Upper lobe of right lung (tissue), 1 donor: ENCODE results near the gene RTP2. TPM values are rescaled to one million over a fixed set of nuclear protein-coding genes. Genes with fewer than 3 reads are reported as not detected.
A peak's percentile ranks its signal among the peaks of the same experiment; 100 is the strongest.

Source experiments
- ATAC-seq: fragments of 200-7000 bp; cut with Tn5 transposase; one replicate; pipeline ENCODE4 v1.9.1; 2020; ENCODE audit warnings: mild to moderate bottlenecking, moderate library complexity
- DNase-seq: peaks from one replicate; pipeline ENCODE4 v3.0.0-alpha.2; 2020
- H3K27ac ChIP-seq: fragments of 200-600 bp; one replicate; pipeline ENCODE4 v1.8.0; 2022
- H3K27me3 ChIP-seq: fragments of 200-600 bp; one replicate; pipeline ENCODE4 v1.8.0; 2022; ENCODE audit warnings: mild to moderate bottlenecking
- H3K36me3 ChIP-seq: fragments of 200-600 bp; one replicate; pipeline ENCODE4 v1.8.0; 2022
- H3K4me1 ChIP-seq: fragments of 200-600 bp; one replicate; pipeline ENCODE4 v1.8.0; 2022
- H3K4me3 ChIP-seq: fragments of 200-600 bp; one replicate; pipeline ENCODE4 v1.8.0; 2022; ENCODE audit warnings: mild to moderate bottlenecking
- H3K9me3 ChIP-seq: fragments of 200-600 bp; one replicate; pipeline ENCODE4 v1.8.0; 2022
- intact Hi-C: fragments of 100-400 bp; cut with DNase I; formaldehyde crosslinking; loops from one replicate; pipeline ENCODE4 v1.11.0; 2022
- total RNA-seq: library from RNA; stranded (reverse); fragmentation: NEBNext Ultra II Directional; extraction: Animal tissue kit (Norgen Biotek cat#: 25700); gene quantifications from one replicate; pipeline ENCODE4 v1.2.1, GENCODE V29; 2021
- TF ChIP-seq, protein P1 (sequence below): fragments of 200-600 bp; IDR thresholded peaks from one replicate; pipeline ENCODE4 v1.8.0; 2022; ENCODE audit warnings: antibody characterized with exemption
- donor health status: DM: no; HTN: yes; CAD: no; lungs with severe emphysema.

RTP2 gene
- total RNA-seq, 1 donor from 2014 or later: not detected

DNA sequence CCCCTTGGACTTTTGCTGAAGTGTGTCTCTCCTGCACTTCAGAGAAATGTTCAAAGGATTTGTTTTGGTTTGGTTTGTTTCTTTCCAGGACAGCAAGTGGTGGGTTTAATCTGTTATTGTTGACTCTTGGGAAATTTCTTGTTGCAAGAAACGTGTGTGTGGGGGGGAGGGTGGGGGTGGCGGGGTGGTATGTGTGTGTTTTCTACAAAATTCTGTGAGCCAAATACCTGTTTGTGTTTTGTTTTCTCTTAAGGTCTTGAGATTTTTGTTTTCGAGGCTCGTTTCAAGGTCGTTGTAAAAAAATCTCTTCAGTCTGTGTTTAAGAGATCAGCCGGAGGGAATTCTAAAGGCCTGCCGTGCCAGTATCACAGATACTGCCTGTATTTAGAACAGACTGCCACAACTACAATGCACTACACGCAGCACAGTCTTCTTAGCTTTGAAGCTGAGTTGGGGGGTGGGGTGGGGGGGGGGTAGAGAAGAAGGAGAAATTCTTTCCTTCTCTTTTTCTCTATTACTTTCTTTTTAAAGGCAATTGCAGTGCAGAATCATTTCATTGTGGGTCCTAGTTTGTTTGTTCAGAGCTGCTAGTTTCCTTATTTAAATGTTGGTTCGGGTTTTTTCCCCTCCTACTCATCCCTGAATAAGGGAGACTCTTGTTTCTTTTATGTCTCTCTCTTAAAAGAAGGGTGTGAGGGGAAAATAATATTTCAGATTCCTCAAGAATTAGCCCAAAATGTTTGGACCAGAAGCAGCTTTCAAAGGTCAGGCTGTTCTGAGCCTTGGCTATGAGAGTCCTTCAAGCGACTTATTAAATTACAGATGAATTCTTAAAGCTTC, 44.3 kb upstream of the RTP2 start:
- no peaks in the 10 kb centered on the region for H3K36me3 ChIP-seq
- DNase-seq (no peak), ATAC-seq (no peak)
- peaks cover 42% of the 10 kb centered on the region for H3K4me1 ChIP-seq
- H3K4me3 ChIP-seq: peak overlapping the region; percentile 74
- intact Hi-C loops: no loop called here
- no peaks in the 10 kb centered on the region for H3K9me3 ChIP-seq
- H3K27ac ChIP-seq: peak overlapping the region; percentile 100
- TF ChIP-seq, protein P1, sequence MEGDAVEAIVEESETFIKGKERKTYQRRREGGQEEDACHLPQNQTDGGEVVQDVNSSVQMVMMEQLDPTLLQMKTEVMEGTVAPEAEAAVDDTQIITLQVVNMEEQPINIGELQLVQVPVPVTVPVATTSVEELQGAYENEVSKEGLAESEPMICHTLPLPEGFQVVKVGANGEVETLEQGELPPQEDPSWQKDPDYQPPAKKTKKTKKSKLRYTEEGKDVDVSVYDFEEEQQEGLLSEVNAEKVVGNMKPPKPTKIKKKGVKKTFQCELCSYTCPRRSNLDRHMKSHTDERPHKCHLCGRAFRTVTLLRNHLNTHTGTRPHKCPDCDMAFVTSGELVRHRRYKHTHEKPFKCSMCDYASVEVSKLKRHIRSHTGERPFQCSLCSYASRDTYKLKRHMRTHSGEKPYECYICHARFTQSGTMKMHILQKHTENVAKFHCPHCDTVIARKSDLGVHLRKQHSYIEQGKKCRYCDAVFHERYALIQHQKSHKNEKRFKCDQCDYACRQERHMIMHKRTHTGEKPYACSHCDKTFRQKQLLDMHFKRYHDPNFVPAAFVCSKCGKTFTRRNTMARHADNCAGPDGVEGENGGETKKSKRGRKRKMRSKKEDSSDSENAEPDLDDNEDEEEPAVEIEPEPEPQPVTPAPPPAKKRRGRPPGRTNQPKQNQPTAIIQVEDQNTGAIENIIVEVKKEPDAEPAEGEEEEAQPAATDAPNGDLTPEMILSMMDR: no peak
- no peaks in the 10 kb centered on the region for H3K27me3 ChIP-seq

DNA sequence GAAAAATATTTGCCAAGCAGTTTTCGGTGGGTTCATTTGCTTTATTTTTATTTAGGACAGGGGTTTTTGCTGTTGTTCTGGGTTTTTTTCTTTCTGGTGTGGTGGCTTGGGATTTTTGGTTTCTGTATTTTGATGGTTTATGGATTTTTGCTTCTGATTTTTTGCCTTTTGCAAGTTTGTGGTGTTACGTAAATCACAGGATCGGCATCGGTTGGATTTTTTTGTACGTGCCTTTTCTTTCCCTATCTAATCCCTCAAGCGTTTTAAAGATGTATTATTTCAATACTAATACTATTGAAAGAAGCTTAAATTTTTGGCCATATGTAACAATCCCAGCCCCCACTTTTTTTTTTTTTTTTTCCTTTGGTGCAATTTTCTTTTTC, 43.7 kb upstream of the RTP2 start:
- intact Hi-C loops: no loop called here
- Histone ChIP-seq H3K27ac (peak overlapping the region; percentile 100), H3K36me3 (no peaks in the 10 kb centered on the region), H3K4me3 (peak overlapping the region; percentile 74), H3K27me3 (no peaks in the 10 kb centered on the region), H3K9me3 (no peaks in the 10 kb centered on the region), H3K4me1 (peaks cover 42% of the 10 kb centered on the region)
- DNase-seq: no peak
- TF ChIP-seq, protein P1: no peak
- ATAC-seq: no peak

DNA sequence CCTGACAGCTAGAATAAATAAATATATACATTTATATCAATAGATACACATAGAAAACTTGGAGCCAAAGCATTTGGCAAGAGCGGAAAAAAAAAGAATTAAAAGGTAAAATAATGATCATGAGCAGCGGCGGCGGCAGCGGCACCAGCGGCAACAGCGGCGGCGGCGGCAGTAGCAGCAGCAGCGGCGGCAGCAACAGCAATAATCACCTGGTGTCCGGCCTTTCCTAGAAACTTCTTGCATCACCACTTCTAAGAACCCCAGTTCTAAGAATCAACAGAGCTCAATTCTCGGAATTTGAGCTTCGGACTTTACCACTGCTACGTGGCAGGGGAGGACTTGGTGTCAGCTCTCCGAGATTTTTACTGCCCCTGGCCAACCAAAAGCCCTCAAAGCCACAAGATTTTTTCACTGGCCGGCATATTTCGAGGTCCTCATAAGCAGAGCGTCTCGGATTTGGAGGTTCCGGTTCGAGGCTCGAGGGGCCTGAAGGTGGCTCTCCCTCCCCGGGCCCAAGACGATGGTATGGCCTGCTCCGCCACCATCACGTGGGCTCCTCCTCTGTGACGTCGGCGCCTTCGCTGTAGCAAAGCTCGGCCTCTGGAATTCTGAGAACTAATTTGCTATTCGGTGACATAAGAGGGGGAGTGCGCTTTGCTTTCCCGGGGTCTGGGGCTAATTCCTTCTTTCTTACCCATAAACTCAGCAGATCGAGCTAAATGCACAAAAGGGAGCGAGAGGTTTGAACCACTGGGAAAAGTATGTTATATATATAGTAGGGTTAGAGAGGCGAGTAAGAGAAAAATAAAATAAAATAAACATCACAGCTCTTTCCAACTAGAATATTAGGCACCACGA, 43.1 kb upstream of the RTP2 start, which contains the start of gene BCL6:
BCL6 (minus strand) TSS at position 268 of the 858 bp plus-strand sequence. CDS start 11,775 bp downstream, outside the sequence.
- Histone ChIP-seq H3K27me3 (no peaks in the 10 kb centered on the region), H3K36me3 (no peaks in the 10 kb centered on the region), H3K4me1 (peaks cover 45% of the 10 kb centered on the region), H3K4me3 (peak within 1 kb of the TSS; percentile 74), H3K9me3 (no peaks in the 10 kb centered on the region), H3K27ac (peak within 1 kb of the TSS; percentile 100)
- TF ChIP-seq, protein P1: no peak
- intact Hi-C loops: no loop called here
- peak; percentile 78 for ATAC-seq
- DNase-seq: peak; percentile 96

DNA sequence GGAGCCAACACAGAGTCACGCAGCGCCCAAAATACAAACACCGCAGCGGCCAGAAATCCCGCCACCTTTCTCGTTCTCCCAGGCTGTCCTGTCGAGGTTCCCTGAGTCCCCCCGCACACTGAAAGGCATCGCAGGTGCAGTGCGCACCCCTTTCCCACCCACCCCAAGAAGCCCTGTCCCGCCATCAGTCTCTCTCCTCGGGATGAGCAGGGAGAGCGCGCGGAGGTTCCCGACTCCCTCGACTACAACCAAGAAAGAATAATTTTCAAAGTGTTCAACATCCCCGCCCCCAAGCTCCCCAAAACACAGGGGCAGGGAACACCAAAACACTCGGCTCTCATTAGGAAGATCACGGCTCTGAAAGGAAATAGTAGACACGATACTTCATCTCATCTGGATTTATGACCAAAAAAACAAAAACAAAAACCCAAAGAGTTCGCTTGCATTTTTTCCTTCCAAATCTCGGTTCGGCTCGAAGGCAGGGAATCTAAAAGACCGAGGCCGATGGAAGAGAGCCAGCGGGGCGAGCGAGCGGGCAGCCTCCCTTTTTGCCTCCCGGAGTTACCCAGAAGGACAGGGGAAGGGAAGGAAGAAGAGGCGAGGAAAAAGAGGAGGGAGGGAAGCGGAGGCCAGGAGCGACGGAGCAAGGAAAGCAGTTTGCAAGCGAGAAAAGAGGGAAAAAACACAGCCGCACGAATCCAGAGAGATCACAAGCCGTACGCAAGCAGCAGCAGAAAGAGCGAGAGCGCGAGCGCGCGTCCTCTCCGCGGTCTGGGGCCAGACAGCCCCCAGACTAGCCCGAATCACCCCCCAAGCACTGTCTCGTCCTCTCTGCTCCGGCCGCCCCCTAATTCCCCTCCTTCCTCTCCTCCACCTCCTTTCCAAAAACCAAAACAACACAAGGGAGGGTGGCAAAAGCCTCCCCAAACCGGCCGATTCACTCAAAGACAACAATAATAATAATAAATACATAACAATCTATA, 42.1 kb upstream of the RTP2 start:
- peaks cover 44% of the 10 kb centered on the region for H3K4me1 ChIP-seq
- TF ChIP-seq, protein P1: no peak
- intact Hi-C loops: loop anchor here (5.0 kb wide), 1 partner anchor 1208 kb away; no protein-coding TSS in a partner anchor
- H3K9me3 ChIP-seq: no peaks in the 10 kb centered on the region
- no peaks in the 10 kb centered on the region for H3K36me3 ChIP-seq
- peak overlapping the region; percentile 100 for H3K27ac ChIP-seq
- DNase-seq: no peak
- peak; percentile 7 for ATAC-seq
- H3K27me3 ChIP-seq: no peaks in the 10 kb centered on the region
- peak overlapping the region; percentile 74 for H3K4me3 ChIP-seq
